ENCODE results near the gene XRCC4. TPM values are rescaled to one million over a fixed set of nuclear protein-coding genes. Genes with fewer than 3 reads are reported as not detected.

The XRCC4 gene
- total RNA-seq, 3 donors from 2014 or later = 6.4 to 8.3 (median 8.1) TPM

DNA sequence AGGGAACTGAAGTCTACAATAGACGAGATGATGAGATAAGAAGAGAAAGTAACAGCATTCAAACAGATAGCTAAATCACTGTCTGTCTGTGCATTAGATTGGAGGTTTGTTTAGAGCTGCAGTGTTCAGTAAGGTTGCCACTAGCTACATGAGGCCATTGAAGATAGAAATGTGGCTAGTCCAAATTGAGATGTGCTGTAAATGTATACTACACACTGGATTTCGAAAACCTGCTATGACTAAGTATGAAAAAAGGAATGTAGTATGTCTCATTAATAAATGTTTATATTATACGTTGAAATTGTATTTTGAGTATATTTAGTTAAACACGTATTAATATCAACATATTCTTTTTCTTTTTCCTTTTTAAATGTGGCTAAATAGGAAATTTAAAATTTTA, 142.1 kb downstream of the XRCC4 start:
- TF ChIP-seq, protein P1, sequence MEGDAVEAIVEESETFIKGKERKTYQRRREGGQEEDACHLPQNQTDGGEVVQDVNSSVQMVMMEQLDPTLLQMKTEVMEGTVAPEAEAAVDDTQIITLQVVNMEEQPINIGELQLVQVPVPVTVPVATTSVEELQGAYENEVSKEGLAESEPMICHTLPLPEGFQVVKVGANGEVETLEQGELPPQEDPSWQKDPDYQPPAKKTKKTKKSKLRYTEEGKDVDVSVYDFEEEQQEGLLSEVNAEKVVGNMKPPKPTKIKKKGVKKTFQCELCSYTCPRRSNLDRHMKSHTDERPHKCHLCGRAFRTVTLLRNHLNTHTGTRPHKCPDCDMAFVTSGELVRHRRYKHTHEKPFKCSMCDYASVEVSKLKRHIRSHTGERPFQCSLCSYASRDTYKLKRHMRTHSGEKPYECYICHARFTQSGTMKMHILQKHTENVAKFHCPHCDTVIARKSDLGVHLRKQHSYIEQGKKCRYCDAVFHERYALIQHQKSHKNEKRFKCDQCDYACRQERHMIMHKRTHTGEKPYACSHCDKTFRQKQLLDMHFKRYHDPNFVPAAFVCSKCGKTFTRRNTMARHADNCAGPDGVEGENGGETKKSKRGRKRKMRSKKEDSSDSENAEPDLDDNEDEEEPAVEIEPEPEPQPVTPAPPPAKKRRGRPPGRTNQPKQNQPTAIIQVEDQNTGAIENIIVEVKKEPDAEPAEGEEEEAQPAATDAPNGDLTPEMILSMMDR (IDR thresholded peaks at IDR 0.05) = no peak
- no peaks in the 10 kb centered on the region for H3K4me1 ChIP-seq (ENCODE audit: low read depth)
- no peaks in the 10 kb centered on the region for H3K9me3 ChIP-seq
- DNase-seq (no peak), ATAC-seq (no peak)
- no peak overlapping the region for H3K4me3 ChIP-seq
- H3K36me3 ChIP-seq (ENCODE audit: low read depth) = no peaks in the 10 kb centered on the region
- intact Hi-C loops (cut with DNase I, micrococcal nuclease) = no loop called here

DNA sequence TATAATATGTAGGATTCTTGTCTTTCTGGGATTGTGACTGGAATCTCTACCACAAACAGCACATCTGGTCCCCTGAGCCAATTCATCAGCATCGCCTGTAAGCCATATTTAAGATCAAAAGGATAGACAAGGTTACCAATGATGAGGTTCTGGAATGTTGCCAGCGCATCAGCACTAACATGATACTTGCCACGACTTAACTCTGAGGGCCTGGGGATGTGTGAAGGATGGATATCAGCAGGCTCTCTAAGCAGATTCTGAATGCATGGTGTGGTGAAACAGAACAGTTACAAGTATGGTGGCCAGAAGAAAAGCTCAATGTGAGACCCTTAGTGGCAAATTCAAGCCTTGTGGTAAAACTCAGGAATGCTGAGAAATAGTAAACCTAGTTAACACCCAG, 143.0 kb downstream of the XRCC4 start:
- H3K4me1 ChIP-seq (ENCODE audit: low read depth) = no peaks in the 10 kb centered on the region
- no peak for ATAC-seq
- H3K36me3 ChIP-seq (ENCODE audit: low read depth) = no peaks in the 10 kb centered on the region
- H3K9me3 ChIP-seq = no peaks in the 10 kb centered on the region
- intact Hi-C loops (cut with DNase I, micrococcal nuclease) = no loop called here
- TF ChIP-seq, protein P1 (IDR thresholded peaks at IDR 0.05) = no peak
- no peak overlapping the region for H3K4me3 ChIP-seq
- DNase-seq = no peak

DNA sequence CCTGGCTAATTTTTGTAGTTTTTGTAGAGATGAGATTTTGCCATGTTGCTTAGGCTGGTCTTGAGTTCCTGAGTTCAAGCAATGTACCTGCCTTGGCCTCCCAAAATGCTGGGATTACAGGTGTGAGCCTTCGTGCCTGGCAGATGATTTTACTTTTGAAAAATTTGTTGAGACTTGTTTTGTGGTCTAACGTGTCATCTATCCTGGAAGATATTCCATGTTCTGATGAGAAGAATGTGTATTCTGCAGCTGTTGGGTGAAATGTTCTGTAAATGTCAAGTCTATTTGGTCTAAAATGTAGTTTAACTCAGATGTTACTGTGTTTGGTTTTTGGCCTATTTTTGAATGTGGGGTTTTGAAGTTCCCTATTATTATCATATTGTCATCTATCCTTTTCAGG, 145.6 kb downstream of the XRCC4 start:
- no peaks in the 10 kb centered on the region for H3K36me3 ChIP-seq (ENCODE audit: low read depth)
- TF ChIP-seq, protein P1 (IDR thresholded peaks at IDR 0.05) = no peak
- intact Hi-C loops (cut with DNase I, micrococcal nuclease) = no loop called here
- H3K4me3 ChIP-seq = no peak overlapping the region
- ATAC-seq (no peak), DNase-seq (no peak)
- no peaks in the 10 kb centered on the region for H3K4me1 ChIP-seq (ENCODE audit: low read depth)
- H3K9me3 ChIP-seq = no peaks in the 10 kb centered on the region

DNA sequence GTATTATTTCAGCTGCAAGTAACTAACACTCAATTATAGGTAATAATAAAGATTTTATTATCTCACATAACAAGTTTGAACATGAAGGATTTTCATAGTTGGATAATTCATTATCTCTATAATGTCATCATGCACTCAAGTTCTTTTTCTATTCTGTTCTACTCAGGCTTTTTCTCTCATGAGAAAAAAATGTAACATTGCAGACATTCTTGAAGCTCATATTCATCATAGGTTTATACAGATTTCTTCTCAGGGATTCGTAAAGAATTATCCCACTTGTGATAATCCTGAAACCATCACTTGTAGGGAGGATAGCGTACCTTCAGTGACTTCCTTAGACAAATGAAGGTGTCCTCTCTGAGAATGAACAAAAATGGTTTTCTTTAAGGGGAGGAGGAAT, 150.3 kb downstream of the XRCC4 start:
- intact Hi-C loops (cut with DNase I, micrococcal nuclease) = no loop called here
- no peaks in the 10 kb centered on the region for H3K9me3 ChIP-seq
- H3K4me3 ChIP-seq = no peak overlapping the region
- ATAC-seq (no peak), DNase-seq (no peak)
- no peaks in the 10 kb centered on the region for H3K4me1 ChIP-seq (ENCODE audit: low read depth)
- H3K36me3 ChIP-seq (ENCODE audit: low read depth) = no peaks in the 10 kb centered on the region
- TF ChIP-seq, protein P1 (IDR thresholded peaks at IDR 0.05) = no peak

DNA sequence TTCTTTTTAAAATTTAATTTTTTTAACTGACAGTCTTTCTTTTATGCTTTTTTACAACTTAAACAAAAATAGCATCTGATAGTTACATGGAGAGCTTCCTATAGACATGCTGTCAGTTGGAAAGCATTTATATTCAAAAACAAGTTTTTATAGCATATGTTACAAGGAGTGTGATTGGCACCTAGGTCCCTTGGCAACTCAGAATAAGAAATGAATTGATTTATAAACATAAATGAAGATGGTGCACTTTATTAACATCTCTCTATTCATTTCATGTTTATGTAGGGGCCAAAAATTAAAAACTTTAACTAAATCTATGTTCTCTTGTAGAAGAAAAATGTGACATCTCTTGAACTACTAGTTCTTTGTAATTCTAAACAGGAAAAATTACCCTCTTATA, 153.2 kb downstream of the XRCC4 start:
- ATAC-seq (no peak), DNase-seq (no peak)
- Histone ChIP-seq H3K36me3 (ENCODE audit: low read depth) (no peaks in the 10 kb centered on the region), H3K9me3 (no peaks in the 10 kb centered on the region), H3K4me1 (ENCODE audit: low read depth) (no peaks in the 10 kb centered on the region), H3K4me3 (no peak overlapping the region)
- TF ChIP-seq, protein P1 (IDR thresholded peaks at IDR 0.05) = no peak
- intact Hi-C loops (cut with DNase I, micrococcal nuclease) = no loop called here

DNA sequence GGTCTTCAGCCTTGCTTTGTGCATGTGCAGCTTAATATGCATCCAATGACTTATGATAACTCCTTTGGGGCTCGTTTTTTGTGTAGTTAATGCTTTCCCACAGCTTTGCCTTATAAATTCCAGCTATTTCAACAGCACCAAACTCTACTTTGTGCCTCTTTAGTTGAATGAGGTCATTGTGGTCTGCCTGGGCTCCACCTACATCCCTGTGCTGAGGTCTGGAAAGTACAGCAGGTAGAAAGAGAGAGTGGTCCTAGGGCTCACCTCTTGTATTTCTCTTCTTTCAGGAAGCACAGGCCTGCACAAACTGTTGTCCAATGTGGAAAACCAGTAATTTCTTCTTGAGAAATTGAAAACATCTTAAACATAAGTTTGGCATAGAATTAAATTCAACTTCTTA, 167.2 kb downstream of the XRCC4 start:
- no peak overlapping the region for H3K4me3 ChIP-seq
- intact Hi-C loops (cut with DNase I, micrococcal nuclease) = no loop called here
- no peaks in the 10 kb centered on the region for H3K9me3 ChIP-seq
- no peak for ATAC-seq
- no peaks in the 10 kb centered on the region for H3K4me1 ChIP-seq (ENCODE audit: low read depth)
- H3K36me3 ChIP-seq (ENCODE audit: low read depth) = no peaks in the 10 kb centered on the region
- no peak for DNase-seq
- TF ChIP-seq, protein P1 (IDR thresholded peaks at IDR 0.05) = no peak

Data from mucosa of descending colon (tissue), 3 donors.